HEK293 (cell line): ENCODE measurements around the gene C19orf47.

Source experiments
- BCL11A ChIP-seq: fragments of 450-650 bp; formaldehyde crosslinking; IDR thresholded peaks from 2 replicates; pipeline ENCODE4 v1.5.1; 2016; ENCODE audit warnings: low read depth, missing biosample characterization, missing genetic modification characterization
- GFI1B ChIP-seq: fragments of 450-650 bp; formaldehyde crosslinking; IDR thresholded peaks from 2 replicates; pipeline ENCODE4 v1.5.1; 2016; ENCODE audit warnings: missing biosample characterization, missing genetic modification characterization
- GLI4 ChIP-seq: fragments of 450-650 bp; formaldehyde crosslinking; IDR thresholded peaks from 2 replicates; pipeline ENCODE4 v1.5.1; 2016; ENCODE audit warnings: missing biosample characterization, missing genetic modification characterization
- KLF1 ChIP-seq: fragments of 450-650 bp; formaldehyde crosslinking; IDR thresholded peaks from 2 replicates; pipeline ENCODE4 v1.5.1; 2016; ENCODE audit warnings: missing biosample characterization, missing genetic modification characterization
- KLF8 ChIP-seq: fragments of 450-650 bp; formaldehyde crosslinking; IDR thresholded peaks from 2 replicates; pipeline ENCODE4 v1.5.1; 2016; ENCODE audit warnings: missing biosample characterization, missing genetic modification characterization
- OVOL3 ChIP-seq: fragments of 450-650 bp; formaldehyde crosslinking; IDR thresholded peaks from 2 replicates; pipeline ENCODE4 v1.5.1; 2016; ENCODE audit warnings: missing biosample characterization, missing genetic modification characterization
- PRDM1 ChIP-seq: fragments of 450-650 bp; formaldehyde crosslinking; IDR thresholded peaks from 2 replicates; pipeline ENCODE4; 2016; ENCODE audit warnings: missing biosample characterization, missing genetic modification characterization
- SP2 ChIP-seq: fragments of 450-650 bp; formaldehyde crosslinking; IDR thresholded peaks from 2 replicates; pipeline ENCODE4 v1.5.1; 2016; ENCODE audit warnings: missing biosample characterization, missing genetic modification characterization
- WT1 ChIP-seq: fragments of 450-650 bp; formaldehyde crosslinking; IDR thresholded peaks from 2 replicates; pipeline ENCODE4 v1.5.1; 2016; ENCODE audit warnings: missing biosample characterization, missing genetic modification characterization
- ZBTB21 ChIP-seq: fragments of 450-650 bp; formaldehyde crosslinking; IDR thresholded peaks from 2 replicates; pipeline ENCODE4 v1.5.1; 2017; ENCODE audit warnings: missing biosample characterization, missing genetic modification characterization
- ZBTB7A ChIP-seq: fragments of 450-650 bp; formaldehyde crosslinking; IDR thresholded peaks from 2 replicates; pipeline ENCODE4 v1.5.1; 2016; ENCODE audit warnings: low read depth, missing biosample characterization, missing genetic modification characterization
- ZNF114 ChIP-seq: fragments of 450-650 bp; formaldehyde crosslinking; IDR thresholded peaks from 2 replicates; pipeline ENCODE4 v1.5.0; 2017; ENCODE audit warnings: missing biosample characterization, missing genetic modification characterization
- ZNF223 ChIP-seq: fragments of 450-650 bp; formaldehyde crosslinking; IDR thresholded peaks from 2 replicates; pipeline ENCODE4 v1.5.1; 2016; ENCODE audit warnings: missing biosample characterization, missing genetic modification characterization
- ZNF341 ChIP-seq: fragments of 450-650 bp; formaldehyde crosslinking; IDR thresholded peaks from 2 replicates; pipeline ENCODE4; 2016; ENCODE audit warnings: low read depth, missing biosample characterization, missing genetic modification characterization
- ZNF433 ChIP-seq: fragments of 450-650 bp; formaldehyde crosslinking; IDR thresholded peaks from 2 replicates; pipeline ENCODE4 v1.5.1; 2016; ENCODE audit warnings: missing biosample characterization, missing genetic modification characterization, low read depth
- ZNF501 ChIP-seq: fragments of 450-650 bp; formaldehyde crosslinking; IDR thresholded peaks from 2 replicates; pipeline ENCODE4 v1.5.1; 2016; ENCODE audit warnings: missing biosample characterization, missing genetic modification characterization
- ZNF521 ChIP-seq: fragments of 450-650 bp; formaldehyde crosslinking; IDR thresholded peaks from 2 replicates; pipeline ENCODE4 v1.5.1; 2017; ENCODE audit warnings: missing biosample characterization, mild to moderate bottlenecking, missing genetic modification characterization
- ZNF529 ChIP-seq: fragments of 450-650 bp; formaldehyde crosslinking; IDR thresholded peaks from 2 replicates; pipeline ENCODE4 v1.5.1; 2017; ENCODE audit warnings: missing genetic modification characterization, missing biosample characterization; ENCODE audit not compliant: insufficient replicate concordance
- ZNF544 ChIP-seq: fragments of 450-650 bp; formaldehyde crosslinking; IDR thresholded peaks from 2 replicates; pipeline ENCODE4 v1.5.0; 2017; ENCODE audit warnings: missing biosample characterization, missing genetic modification characterization
- ZNF549 ChIP-seq: fragments of 450-650 bp; IDR thresholded peaks from 2 replicates; pipeline ENCODE4 v1.5.1; 2018; ENCODE audit warnings: missing biosample characterization, missing genetic modification characterization, mild to moderate bottlenecking, inconsistent platforms, moderate library complexity
- ZNF600 ChIP-seq: fragments of 450-650 bp; formaldehyde crosslinking; IDR thresholded peaks from 2 replicates; pipeline ENCODE4 v1.5.1; 2016; ENCODE audit warnings: missing biosample characterization, missing genetic modification characterization
- ZNF621 ChIP-seq: fragments of 450-650 bp; formaldehyde crosslinking; IDR thresholded peaks from 2 replicates; pipeline ENCODE4 v1.5.1; 2017; ENCODE audit warnings: missing biosample characterization, missing genetic modification characterization
- ZNF624 ChIP-seq: fragments of 450-650 bp; formaldehyde crosslinking; IDR thresholded peaks from 2 replicates; pipeline ENCODE4 v1.5.1; 2017; ENCODE audit warnings: missing biosample characterization, missing genetic modification characterization
- ZNF626 ChIP-seq: fragments of 450-650 bp; sonication (Bioruptor Pico); formaldehyde crosslinking; IDR thresholded peaks from 2 replicates; pipeline ENCODE4 v1.5.1; 2018; ENCODE audit warnings: missing biosample characterization, missing genetic modification characterization, inconsistent platforms
- ZNF660 ChIP-seq: fragments of 450-650 bp; IDR thresholded peaks from 2 replicates; pipeline ENCODE4 v1.5.1; 2018; ENCODE audit warnings: missing biosample characterization, mild to moderate bottlenecking, missing genetic modification characterization
- ZNF777 ChIP-seq: fragments of 450-650 bp; formaldehyde crosslinking; IDR thresholded peaks from 2 replicates; pipeline ENCODE4 v1.5.1; 2017; ENCODE audit warnings: missing biosample characterization, missing genetic modification characterization, borderline replicate concordance
- ZNF785 ChIP-seq: fragments of 450-650 bp; formaldehyde crosslinking; IDR thresholded peaks from 2 replicates; pipeline ENCODE4 v1.5.1; 2016; ENCODE audit warnings: missing biosample characterization, missing genetic modification characterization
- TF ChIP-seq, protein P1 (sequence below): fragments of 450-650 bp; formaldehyde crosslinking; IDR thresholded peaks from 2 replicates; pipeline ENCODE4 v1.5.1; 2017; ENCODE audit warnings: missing biosample characterization, missing genetic modification characterization
- TF ChIP-seq, protein P2 (sequence below): fragments of 450-650 bp; formaldehyde crosslinking; IDR thresholded peaks from 2 replicates; pipeline ENCODE4 v1.5.0; 2017; ENCODE audit warnings: missing biosample characterization, missing genetic modification characterization, borderline replicate concordance
- TF ChIP-seq, protein P3 (sequence below): fragments of 450-650 bp; formaldehyde crosslinking; IDR thresholded peaks from 2 replicates; pipeline ENCODE4 v1.5.1; 2016; ENCODE audit warnings: missing biosample characterization, missing genetic modification characterization
- TF ChIP-seq, protein P4 (sequence below): fragments of 450-650 bp; formaldehyde crosslinking; IDR thresholded peaks from 2 replicates; pipeline ENCODE4 v1.5.1; 2016; ENCODE audit warnings: missing biosample characterization, missing genetic modification characterization
- TF ChIP-seq, protein P5 (sequence below): fragments of 450-650 bp; formaldehyde crosslinking; IDR thresholded peaks from 2 replicates; pipeline ENCODE4 v1.5.1; 2016; ENCODE audit warnings: missing biosample characterization, missing genetic modification characterization

The C19orf47 gene

DNA sequence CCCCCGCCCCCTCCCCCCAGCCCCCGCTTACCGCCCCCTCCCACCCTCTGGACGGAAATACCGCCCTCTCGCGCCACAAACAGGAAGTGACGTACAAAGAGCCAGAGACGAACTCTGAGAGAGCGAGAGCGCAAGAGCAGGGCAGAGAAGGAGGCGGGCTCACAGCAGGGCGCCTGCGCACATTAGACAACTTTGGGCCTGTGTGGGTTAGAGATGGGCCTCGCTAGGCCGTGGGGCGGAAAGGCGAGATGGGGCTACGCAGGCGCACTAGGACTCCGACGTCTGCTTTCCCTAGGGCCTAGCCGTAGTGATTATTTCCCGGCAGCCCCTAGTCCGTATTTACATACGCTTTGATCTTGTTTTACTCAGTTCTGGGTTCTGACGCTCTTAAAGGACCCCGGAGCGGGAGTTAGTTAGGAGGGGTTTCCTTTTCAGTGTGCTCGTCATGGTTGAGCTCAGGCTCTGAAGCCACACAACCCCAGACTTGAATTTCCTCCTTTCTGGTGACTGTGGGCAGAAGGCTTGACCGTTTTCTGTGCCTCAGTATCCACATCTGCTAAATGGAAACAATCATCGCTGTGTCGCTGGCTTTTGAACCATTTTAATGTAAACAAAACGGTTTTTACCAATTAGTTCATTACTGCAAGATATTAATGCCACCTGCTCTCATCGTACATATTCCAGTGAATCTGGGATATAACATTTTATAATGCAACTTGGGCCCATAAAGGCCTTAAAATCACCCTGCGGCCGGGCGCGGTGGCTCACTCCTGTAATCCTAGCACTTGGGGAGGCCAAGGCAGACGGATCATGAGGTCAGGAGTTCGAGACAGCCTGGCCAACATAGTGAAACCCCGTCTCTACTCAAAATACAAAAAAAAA lies 62.6 kb downstream of the C19orf47 start (continued):
- TF ChIP-seq ZNF114 (tag by site-specific recombination) (no peak), GFI1B (no peak), ZBTB7A (no peak; the same call in 1 of the 2 replicates), ZNF501 (peak; percentile 68), ZNF600 (tag by site-specific recombination) (peak; percentile 92), ZNF624 (no peak), KLF8 (tag by site-specific recombination) (no peak), ZNF433 (tag by site-specific recombination) (no peak), WT1 (tag by site-specific recombination) (no peak; the same call in 1 of the 2 replicates), GLI4 (no peak), ZNF660 (peak; percentile 90), ZNF549 (tag by site-specific recombination) (no peak), ZBTB21 (peak; percentile 78), KLF1 (tag by site-specific recombination) (no peak), ZNF521 (tag by site-specific recombination) (no peak), ZNF785 (tag by site-specific recombination) (no peak), PRDM1 (tag by site-specific recombination) (no peak), ZNF777 (tag by site-specific recombination) (no peak), ZNF621 (no peak), BCL11A (no peak), ZNF544 (tag by site-specific recombination) (no peak), ZNF341 (no peak), ZNF529 (tag by site-specific recombination) (no peak), ZNF223 (tag by site-specific recombination) (no peak), ZNF626 (tag by site-specific recombination) (no peak), OVOL3 (peak; percentile 58; the same call in 1 of the 2 replicates), SP2 (tag by site-specific recombination) (peak; percentile 97)
- TF ChIP-seq, protein P1, sequence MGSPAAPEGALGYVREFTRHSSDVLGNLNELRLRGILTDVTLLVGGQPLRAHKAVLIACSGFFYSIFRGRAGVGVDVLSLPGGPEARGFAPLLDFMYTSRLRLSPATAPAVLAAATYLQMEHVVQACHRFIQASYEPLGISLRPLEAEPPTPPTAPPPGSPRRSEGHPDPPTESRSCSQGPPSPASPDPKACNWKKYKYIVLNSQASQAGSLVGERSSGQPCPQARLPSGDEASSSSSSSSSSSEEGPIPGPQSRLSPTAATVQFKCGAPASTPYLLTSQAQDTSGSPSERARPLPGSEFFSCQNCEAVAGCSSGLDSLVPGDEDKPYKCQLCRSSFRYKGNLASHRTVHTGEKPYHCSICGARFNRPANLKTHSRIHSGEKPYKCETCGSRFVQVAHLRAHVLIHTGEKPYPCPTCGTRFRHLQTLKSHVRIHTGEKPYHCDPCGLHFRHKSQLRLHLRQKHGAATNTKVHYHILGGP (tag by site-specific recombination), result no peak
- TF ChIP-seq, protein P2, sequence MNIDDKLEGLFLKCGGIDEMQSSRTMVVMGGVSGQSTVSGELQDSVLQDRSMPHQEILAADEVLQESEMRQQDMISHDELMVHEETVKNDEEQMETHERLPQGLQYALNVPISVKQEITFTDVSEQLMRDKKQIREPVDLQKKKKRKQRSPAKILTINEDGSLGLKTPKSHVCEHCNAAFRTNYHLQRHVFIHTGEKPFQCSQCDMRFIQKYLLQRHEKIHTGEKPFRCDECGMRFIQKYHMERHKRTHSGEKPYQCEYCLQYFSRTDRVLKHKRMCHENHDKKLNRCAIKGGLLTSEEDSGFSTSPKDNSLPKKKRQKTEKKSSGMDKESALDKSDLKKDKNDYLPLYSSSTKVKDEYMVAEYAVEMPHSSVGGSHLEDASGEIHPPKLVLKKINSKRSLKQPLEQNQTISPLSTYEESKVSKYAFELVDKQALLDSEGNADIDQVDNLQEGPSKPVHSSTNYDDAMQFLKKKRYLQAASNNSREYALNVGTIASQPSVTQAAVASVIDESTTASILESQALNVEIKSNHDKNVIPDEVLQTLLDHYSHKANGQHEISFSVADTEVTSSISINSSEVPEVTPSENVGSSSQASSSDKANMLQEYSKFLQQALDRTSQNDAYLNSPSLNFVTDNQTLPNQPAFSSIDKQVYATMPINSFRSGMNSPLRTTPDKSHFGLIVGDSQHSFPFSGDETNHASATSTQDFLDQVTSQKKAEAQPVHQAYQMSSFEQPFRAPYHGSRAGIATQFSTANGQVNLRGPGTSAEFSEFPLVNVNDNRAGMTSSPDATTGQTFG (tag by site-specific recombination), result no peak
- TF ChIP-seq, protein P3, sequence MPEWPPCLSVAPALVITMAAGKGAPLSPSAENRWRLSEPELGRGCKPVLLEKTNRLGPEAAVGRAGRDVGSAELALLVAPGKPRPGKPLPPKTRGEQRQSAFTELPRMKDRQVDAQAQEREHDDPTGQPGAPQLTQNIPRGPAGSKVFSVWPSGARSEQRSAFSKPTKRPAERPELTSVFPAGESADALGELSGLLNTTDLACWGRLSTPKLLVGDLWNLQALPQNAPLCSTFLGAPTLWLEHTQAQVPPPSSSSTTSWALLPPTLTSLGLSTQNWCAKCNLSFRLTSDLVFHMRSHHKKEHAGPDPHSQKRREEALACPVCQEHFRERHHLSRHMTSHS (tag by site-specific recombination), result no peak
- TF ChIP-seq, protein P4, sequence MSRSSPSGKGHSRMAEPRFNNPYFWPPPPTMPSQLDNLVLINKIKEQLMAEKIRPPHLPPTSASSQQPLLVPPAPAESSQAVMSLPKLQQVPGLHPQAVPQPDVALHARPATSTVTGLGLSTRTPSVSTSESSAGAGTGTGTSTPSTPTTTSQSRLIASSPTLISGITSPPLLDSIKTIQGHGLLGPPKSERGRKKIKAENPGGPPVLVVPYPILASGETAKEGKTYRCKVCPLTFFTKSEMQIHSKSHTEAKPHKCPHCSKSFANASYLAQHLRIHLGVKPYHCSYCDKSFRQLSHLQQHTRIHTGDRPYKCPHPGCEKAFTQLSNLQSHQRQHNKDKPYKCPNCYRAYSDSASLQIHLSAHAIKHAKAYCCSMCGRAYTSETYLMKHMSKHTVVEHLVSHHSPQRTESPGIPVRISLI (tag by site-specific recombination), result no peak
- TF ChIP-seq, protein P5, sequence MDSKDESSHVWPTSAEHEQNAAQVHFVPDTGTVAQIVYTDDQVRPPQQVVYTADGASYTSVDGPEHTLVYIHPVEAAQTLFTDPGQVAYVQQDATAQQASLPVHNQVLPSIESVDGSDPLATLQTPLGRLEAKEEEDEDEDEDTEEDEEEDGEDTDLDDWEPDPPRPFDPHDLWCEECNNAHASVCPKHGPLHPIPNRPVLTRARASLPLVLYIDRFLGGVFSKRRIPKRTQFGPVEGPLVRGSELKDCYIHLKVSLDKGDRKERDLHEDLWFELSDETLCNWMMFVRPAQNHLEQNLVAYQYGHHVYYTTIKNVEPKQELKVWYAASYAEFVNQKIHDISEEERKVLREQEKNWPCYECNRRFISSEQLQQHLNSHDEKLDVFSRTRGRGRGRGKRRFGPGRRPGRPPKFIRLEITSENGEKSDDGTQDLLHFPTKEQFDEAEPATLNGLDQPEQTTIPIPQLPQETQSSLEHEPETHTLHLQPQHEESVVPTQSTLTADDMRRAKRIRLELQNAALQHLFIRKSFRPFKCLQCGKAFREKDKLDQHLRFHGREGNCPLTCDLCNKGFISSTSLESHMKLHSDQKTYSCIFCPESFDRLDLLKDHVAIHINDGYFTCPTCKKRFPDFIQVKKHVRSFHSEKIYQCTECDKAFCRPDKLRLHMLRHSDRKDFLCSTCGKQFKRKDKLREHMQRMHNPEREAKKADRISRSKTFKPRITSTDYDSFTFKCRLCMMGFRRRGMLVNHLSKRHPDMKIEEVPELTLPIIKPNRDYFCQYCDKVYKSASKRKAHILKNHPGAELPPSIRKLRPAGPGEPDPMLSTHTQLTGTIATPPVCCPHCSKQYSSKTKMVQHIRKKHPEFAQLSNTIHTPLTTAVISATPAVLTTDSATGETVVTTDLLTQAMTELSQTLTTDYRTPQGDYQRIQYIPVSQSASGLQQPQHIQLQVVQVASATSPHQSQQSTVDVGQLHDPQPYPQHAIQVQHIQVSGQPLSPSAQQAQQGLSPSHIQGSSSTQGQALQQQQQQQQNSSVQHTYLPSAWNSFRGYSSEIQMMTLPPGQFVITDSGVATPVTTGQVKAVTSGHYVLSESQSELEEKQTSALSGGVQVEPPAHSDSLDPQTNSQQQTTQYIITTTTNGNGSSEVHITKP (tag by site-specific recombination), result peak; percentile 10
